PC-9 (cell line): ENCODE results near the gene KCNG1.

Experiments used
- CTCF ChIP-seq: fragments of 200-600 bp; sonication (generic); conservative IDR thresholded peaks from 2 replicates; pipeline ENCODE4 v1.6.1; 2017; ENCODE audit warnings: mixed run types, antibody characterized with exemption, mild to moderate bottlenecking, moderate library complexity
- EZH2 ChIP-seq: fragments of 200-600 bp; sonication (generic); IDR thresholded peaks from 2 replicates; pipeline ENCODE4 v1.8.0; 2017; ENCODE audit warnings: antibody characterized with exemption, low read depth

GRCh38 chr20:51034988-51035656 is 12.2 kb upstream of the KCNG1 start:
- no peak for TF ChIP-seq CTCF
- TF ChIP-seq EZH2: no peak
